ENCODE data around the gene ACADVL.

The ACADVL gene

DNA sequence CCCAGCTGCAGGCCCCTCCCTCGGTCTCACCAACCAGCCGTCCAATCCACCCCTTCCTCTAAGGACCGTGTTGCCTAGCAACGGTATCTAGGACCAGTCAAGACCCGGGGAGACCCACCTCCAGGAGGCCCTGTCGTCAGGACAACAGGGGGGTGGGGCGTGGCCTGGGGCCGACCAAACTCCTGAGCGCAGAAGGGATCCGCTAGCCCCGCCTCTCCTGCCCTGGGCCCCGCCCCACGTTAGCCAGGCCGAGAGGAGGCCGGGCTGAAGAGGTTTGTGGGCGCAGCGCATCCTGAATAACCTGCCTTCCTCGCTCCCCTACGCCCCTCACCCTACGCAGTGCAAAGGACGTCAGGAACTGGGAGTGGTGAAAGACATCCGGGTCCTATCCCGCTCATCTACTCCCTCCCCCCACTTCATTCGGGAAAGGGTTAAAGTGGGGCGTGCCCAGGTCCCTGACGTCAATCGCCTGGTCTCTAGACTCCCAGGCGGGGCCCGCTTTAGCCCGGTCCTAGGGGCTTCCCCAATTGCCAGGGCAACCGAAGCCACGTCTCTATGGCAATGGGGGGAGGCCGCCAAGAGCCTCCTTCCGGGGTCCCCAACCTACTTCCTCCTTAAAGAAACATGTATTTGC is 14.8 kb upstream of the ACADVL start:
- peak overlapping the region; percentile 90 for H3K27ac Mint-ChIP-seq
- peaks cover 24% of the 10 kb centered on the region for H3K4me1 Mint-ChIP-seq (ENCODE audit: low read depth)
- peak overlapping the region; percentile 82 for H3K4me3 Mint-ChIP-seq
- peak; percentile 90 for DNase-seq (ENCODE audit: low spot score)
- no peaks in the 10 kb centered on the region for H3K36me3 Mint-ChIP-seq (ENCODE audit: low read depth)
- H3K9me3 Mint-ChIP-seq = no peaks in the 10 kb centered on the region
- H3K27me3 Mint-ChIP-seq (ENCODE audit: low read depth) = peaks cover under 1% of the 10 kb centered on the region

DNA sequence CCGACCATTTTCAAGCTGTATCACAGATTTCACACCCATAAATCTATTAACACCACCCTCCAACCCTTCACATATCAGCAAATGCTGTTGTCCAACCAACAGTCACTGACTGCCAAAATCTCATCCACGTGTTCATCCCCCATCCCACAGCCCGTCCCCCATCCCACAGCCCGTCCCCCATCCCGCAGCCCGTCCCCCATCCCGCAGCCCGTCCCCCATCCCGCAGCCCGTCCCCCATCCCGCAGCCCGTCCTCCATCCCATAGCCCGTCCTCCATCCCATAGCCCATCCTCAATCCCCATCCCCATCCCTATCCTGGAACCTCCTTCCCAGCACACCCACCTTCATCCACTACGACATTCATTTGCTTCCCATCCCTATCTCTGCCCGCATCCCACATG is 14.2 kb upstream of the ACADVL start:
- Mint-ChIP-seq H3K9me3 (no peaks in the 10 kb centered on the region), H3K4me3 (peak overlapping the region; percentile 82), H3K27ac (peak overlapping the region; percentile 90), H3K27me3 (ENCODE audit: low read depth) (peaks cover 5% of the 10 kb centered on the region), H3K4me1 (ENCODE audit: low read depth) (peaks cover 24% of the 10 kb centered on the region), H3K36me3 (ENCODE audit: low read depth) (no peaks in the 10 kb centered on the region)
- no peak for DNase-seq (ENCODE audit: low spot score)

DNA sequence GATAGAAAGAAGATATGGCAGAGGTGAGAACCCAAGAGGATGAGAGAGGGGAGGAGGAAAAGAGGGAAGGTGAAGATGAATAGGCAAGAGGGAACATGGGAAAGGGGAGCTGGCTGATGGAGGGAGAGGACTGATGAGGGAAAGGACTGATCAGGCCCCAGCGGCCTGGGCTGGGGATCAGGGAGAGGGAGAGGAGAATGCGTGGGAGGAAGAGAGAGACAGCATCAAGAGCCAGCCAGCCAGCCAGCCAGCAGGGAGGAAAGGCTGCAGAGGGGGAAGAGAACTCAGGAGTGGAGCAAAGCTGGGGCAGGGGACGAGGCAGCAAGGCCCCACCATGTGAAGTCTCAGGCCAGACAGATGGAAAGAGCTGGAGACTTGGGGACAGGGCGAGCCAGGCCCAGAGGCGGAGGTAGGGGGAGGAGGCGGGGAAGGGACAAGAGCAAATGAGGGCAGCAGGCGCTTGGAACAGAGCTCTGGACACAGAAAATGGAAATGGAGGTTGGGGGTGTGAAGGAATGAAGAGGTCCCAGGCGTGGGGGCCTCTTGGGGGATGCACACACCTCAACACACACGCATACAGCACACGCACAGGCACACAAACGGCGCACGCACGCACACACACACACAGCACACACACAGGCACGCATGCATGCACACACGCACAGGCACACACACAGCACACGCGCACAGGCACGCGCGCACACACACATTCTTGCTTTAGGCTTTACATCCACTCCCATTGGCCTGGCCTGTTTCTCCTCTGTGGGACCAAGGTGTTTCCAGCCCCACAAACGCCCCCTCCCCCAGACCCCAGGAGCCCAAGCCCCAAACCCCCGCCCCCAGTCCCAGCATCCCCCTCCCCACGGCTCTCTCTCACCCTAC is 12.4 kb upstream of the ACADVL start:
- no peaks in the 10 kb centered on the region for H3K9me3 Mint-ChIP-seq
- H3K4me3 Mint-ChIP-seq = no peak overlapping the region
- no peaks in the 10 kb centered on the region for H3K36me3 Mint-ChIP-seq (ENCODE audit: low read depth)
- H3K27me3 Mint-ChIP-seq (ENCODE audit: low read depth) = peaks cover 16% of the 10 kb centered on the region
- peak overlapping the region; percentile 61 for H3K27ac Mint-ChIP-seq
- peaks cover 25% of the 10 kb centered on the region for H3K4me1 Mint-ChIP-seq (ENCODE audit: low read depth)
- DNase-seq (ENCODE audit: low spot score) = no peak

DNA sequence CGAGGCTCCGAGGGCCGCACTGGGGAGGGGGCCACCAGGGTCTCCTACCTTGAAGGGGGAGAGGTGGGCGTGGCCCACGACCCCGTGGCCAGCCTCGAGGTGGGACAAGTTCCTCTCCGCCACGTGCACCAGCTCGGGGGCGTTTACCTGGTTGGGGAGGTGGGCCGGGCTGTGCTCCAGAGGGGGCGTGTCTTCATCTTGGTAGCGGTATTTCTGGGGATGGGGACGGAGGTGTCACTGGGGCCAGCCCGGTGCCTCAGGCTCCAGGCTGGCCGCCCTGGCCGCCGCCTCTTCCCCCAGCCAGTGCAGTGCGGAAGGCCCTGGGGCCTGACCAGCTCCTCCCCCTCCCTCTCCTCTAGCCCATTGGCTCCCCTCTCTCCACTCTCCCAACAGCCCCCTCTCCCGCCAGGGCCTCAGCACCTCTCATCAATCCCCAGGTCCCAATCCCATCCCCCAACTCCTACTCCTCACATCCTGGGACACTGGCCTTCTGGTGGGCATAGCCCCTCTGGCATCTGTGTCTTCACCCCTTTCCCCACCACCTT is 11.6 kb upstream of the ACADVL start:
- H3K9me3 Mint-ChIP-seq = no peaks in the 10 kb centered on the region
- no peak for DNase-seq (ENCODE audit: low spot score)
- H3K4me3 Mint-ChIP-seq = no peak overlapping the region
- H3K27ac Mint-ChIP-seq = no peak overlapping the region
- H3K27me3 Mint-ChIP-seq (ENCODE audit: low read depth) = peaks cover 18% of the 10 kb centered on the region
- peaks cover 25% of the 10 kb centered on the region for H3K4me1 Mint-ChIP-seq (ENCODE audit: low read depth)
- no peaks in the 10 kb centered on the region for H3K36me3 Mint-ChIP-seq (ENCODE audit: low read depth)

DNA sequence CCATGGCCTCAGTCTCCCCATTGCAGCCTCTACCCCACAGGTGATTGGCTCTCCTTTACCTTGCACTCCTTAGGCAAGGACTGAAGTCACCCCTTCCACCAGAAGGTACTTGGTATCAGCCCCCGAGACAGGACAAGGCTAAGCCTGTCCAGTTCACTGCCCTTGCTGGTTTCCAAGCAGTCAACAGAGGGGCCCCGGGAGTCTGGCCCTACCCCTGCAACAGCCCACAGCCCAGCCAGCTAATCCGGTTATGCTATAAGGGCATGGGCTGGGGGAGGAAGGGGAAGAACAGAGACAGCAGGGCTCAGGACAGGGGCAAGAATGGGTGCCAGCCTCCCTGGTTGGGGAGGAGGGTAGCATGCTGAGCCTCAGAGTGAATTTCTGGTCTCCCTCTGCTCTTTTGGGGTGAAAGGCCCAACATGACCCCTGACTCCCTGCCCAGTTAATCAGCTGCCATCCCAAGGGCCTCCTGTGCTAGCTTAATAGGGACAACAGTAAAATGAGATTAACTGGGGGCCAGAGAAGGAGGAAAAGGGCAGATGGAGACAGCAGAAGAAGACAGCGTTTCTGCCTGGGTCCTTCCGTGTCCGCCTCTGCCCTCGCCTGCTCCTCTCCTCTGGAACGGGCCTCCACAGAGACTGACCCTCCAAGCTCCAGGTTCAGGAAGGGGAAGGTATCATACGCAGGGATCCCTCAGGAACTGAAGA is 10.8 kb upstream of the ACADVL start:
- H3K4me1 Mint-ChIP-seq (ENCODE audit: low read depth) = peaks cover 31% of the 10 kb centered on the region
- peaks cover 22% of the 10 kb centered on the region for H3K27me3 Mint-ChIP-seq (ENCODE audit: low read depth)
- H3K27ac Mint-ChIP-seq = no peak overlapping the region
- H3K4me3 Mint-ChIP-seq = no peak overlapping the region
- no peak for DNase-seq (ENCODE audit: low spot score)
- H3K36me3 Mint-ChIP-seq (ENCODE audit: low read depth) = no peaks in the 10 kb centered on the region
- no peaks in the 10 kb centered on the region for H3K9me3 Mint-ChIP-seq

DNA sequence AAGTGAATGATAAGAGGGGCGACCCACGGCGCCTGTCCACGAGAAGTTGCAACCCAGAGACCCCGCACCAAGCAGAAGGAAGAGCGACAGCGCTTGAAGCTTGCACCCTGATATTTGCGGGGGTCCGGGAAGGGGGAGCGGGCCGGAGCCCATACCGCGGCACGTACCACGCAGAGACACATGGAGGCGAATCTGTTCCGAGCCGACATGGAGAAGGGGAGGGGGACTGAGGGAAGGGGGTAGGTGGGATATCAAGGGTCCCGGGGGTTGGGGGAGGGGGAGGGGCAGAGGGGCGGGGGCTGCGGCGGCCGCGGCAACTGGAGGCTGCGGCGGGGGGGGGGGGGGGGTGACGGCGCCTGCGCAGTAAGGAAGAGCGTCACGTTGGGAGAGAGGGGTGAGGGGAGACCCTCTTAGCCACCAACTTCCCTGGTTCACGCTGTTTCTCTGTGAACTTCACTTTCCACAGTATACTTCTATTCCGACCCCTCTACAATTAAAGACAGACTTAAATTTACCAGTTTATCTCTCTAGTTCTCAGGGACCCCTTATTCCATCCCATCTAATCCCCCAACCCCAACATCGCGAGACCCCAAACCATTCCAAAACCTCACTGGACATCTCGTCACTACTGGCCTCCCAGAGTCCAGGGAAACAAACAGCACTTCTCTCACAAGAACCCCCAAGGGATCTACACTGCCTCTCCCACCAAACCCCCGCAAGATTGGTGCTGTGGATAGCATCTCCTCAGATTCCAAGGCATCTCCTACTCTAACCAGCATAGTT is 8.1 kb upstream of the ACADVL start:
- Mint-ChIP-seq H3K4me3 (no peak overlapping the region), H3K9me3 (no peaks in the 10 kb centered on the region), H3K36me3 (ENCODE audit: low read depth) (no peaks in the 10 kb centered on the region), H3K27ac (no peak overlapping the region), H3K4me1 (ENCODE audit: low read depth) (peaks cover 31% of the 10 kb centered on the region), H3K27me3 (ENCODE audit: low read depth) (peaks cover 22% of the 10 kb centered on the region)
- DNase-seq (ENCODE audit: low spot score) = no peak

GRCh38 chr17:7213895-7214299 is 5.8 kb upstream of the ACADVL start:
- H3K4me1 Mint-ChIP-seq (ENCODE audit: low read depth) = peaks cover 46% of the 10 kb centered on the region
- peaks cover 22% of the 10 kb centered on the region for H3K27me3 Mint-ChIP-seq (ENCODE audit: low read depth)
- no peak for DNase-seq (ENCODE audit: low spot score)
- H3K4me3 Mint-ChIP-seq = peak overlapping the region; percentile 90
- no peaks in the 10 kb centered on the region for H3K9me3 Mint-ChIP-seq
- H3K27ac Mint-ChIP-seq = peak overlapping the region; percentile 95
- H3K36me3 Mint-ChIP-seq (ENCODE audit: low read depth) = no peaks in the 10 kb centered on the region

DNA sequence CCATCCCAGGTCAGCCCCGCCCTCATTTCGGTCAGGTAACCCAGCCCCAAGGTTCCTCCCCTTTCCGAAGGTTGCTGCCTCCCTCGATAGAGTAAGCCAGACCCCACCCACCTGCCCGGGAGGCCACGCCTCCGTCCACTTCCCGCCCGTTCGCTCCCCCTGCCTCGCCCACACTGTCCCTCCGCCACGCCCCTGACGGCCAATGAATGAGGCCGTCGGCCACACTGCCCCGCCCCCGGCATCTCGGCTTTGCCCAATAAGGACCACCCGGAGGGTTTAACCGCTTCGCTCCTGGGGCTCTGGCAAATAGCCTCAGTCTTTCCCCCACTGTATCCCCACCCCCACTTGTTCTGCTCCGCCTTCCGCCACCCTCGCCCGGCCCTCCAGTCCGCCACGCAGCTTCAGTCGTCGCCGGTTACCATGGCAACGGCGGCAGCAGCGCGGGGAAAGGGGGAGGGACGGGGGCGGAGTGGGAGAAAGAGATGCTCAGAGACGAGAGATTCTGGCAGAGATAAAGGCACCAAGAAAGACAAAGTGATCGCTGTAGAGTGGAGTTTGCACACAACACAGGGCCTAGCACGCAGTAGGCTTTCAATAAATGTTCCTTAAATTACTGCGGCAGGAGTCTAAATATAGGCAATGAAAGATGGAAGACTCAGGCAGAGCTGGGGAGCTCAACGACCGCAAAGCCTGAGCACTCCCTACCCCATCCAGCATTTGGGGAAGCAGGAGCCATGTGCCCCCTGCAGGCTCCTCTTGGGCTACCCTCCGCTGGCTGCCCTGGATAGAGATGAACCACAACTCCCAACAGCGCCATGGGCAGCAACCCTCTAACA is 5.2 kb upstream of the ACADVL start:
- peak; percentile 99 for DNase-seq (ENCODE audit: low spot score)
- Mint-ChIP-seq H3K4me3 (peak overlapping the region; percentile 90), H3K9me3 (no peaks in the 10 kb centered on the region), H3K27ac (peak overlapping the region; percentile 95), H3K27me3 (ENCODE audit: low read depth) (peaks cover 22% of the 10 kb centered on the region), H3K36me3 (ENCODE audit: low read depth) (no peaks in the 10 kb centered on the region), H3K4me1 (ENCODE audit: low read depth) (peaks cover 51% of the 10 kb centered on the region)

DNA sequence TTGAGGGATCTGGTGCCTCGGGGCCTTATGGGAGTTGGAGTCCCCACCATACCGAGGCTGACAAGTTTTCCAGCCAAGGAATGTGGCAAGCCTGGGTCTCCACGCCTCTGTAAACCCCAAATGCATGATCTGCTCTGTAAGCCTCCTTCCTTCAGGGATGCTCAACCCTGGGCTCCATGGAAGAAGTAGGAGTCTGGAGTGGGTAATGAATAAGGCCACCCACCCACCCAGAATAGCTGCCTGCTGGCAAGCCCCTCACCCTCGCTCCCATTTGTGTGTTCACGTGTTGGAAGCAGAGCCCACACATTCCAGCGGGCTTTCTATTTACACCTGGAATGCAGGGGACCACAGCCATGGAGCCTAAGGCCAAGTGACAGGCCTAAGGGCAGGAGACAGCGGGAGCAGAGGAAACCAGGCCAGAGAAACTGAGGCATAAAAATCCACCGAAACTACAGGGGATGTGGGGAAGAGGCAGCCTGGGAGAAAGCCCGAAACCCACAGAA is 4.6 kb upstream of the ACADVL start:
- Mint-ChIP-seq H3K27ac (peak overlapping the region; percentile 95), H3K9me3 (no peaks in the 10 kb centered on the region), H3K4me1 (ENCODE audit: low read depth) (peaks cover 52% of the 10 kb centered on the region), H3K27me3 (ENCODE audit: low read depth) (peaks cover 19% of the 10 kb centered on the region), H3K4me3 (peak overlapping the region; percentile 90), H3K36me3 (ENCODE audit: low read depth) (no peaks in the 10 kb centered on the region)
- DNase-seq (ENCODE audit: low spot score) = no peak

- Mint-ChIP-seq H3K4me3 (peak overlapping the region; percentile 90), H3K4me1 (ENCODE audit: low read depth) (peaks cover 57% of the 10 kb centered on the region), H3K27ac (no peak overlapping the region), H3K36me3 (ENCODE audit: low read depth) (no peaks in the 10 kb centered on the region), H3K27me3 (ENCODE audit: low read depth) (peaks cover 15% of the 10 kb centered on the region), H3K9me3 (no peaks in the 10 kb centered on the region)
- no peak for DNase-seq (ENCODE audit: low spot score)
Measured at GRCh38 chr17:7215652-7216180, 4.0 kb upstream of the ACADVL start.

GRCh38 chr17:7216242-7217112 is 3.3 kb upstream of the ACADVL start:
- Mint-ChIP-seq H3K4me3 (peak overlapping the region; percentile 54), H3K9me3 (no peaks in the 10 kb centered on the region), H3K36me3 (ENCODE audit: low read depth) (peaks cover 6% of the 10 kb centered on the region), H3K4me1 (ENCODE audit: low read depth) (peaks cover 63% of the 10 kb centered on the region), H3K27ac (peak overlapping the region; percentile 45), H3K27me3 (ENCODE audit: low read depth) (peaks cover 11% of the 10 kb centered on the region)
- no peak for DNase-seq (ENCODE audit: low spot score)

Data from T-helper 2 cell treated with Interferon-gamma antibody and Interleukin-4, amounts not matched to agents 5 μg/mL and 100 μg/mL, for 36 hours (primary cell).